Neuron (in vitro differentiated cells): ENCODE data around the gene LCE2B.
"Not testable (repeated sequence)": the region's sequence is repeated elsewhere in the genome, so short reads cannot be mapped to it uniquely, and the experiment has no call there.

Experiments
- H2AFZ ChIP-seq: one replicate; pipeline ENCODE4 v1.6.1; 2013; ENCODE audit warnings: low read depth, mild to moderate bottlenecking, inconsistent platforms, low read length, moderate library complexity
- H3K27me3 ChIP-seq: one replicate; pipeline ENCODE4 v1.6.1; 2013; ENCODE audit warnings: low read length; ENCODE audit not compliant: insufficient read depth
- H3K36me3 ChIP-seq: one replicate; pipeline ENCODE4 v1.6.1; 2013; ENCODE audit warnings: low read length; ENCODE audit not compliant: insufficient read depth
- H3K4me1 ChIP-seq: one replicate; pipeline ENCODE4 v1.6.1; 2013; ENCODE audit warnings: low read length; ENCODE audit not compliant: insufficient read depth
- H3K4me3 ChIP-seq: 2 replicates; pipeline ENCODE4 v1.5.1; 2013; ENCODE audit warnings: mild to moderate bottlenecking, low read length, moderate library complexity
- H3K9me3 ChIP-seq: one replicate; pipeline ENCODE4 v1.6.1; 2013; ENCODE audit warnings: low read length

Gene LCE2B, protein sequence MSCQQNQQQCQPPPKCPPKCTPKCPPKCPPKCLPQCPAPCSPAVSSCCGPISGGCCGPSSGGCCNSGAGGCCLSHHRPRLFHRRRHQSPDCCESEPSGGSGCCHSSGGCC

DNA sequence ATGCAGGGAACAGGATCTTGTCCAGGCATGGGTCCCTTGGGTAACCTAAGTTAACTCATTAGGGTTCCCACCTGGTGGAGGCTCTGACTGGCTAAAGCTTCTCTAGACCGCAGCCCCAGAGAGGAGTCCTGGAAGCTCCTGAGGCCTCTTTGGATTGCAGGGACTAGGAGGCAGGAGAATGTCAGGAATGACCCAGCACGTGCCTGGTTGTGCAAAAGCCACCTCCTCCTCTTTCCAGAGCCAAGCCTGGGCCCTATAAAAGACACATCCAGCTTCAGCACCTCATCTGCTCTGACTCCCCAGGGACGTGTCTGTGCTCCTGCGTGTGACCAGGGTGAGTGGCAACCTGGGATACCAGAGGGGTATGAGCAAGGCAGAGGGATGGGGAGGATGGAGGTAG is at the start of gene LCE2B:
Gene LCE2B (plus strand): TSS at position 301 of the 400 bp plus-strand sequence. CDS start 721 bp downstream, outside the sequence.
- H2AFZ ChIP-seq, H3K9me3 ChIP-seq, H3K36me3 ChIP-seq, H3K4me1 ChIP-seq, H3K27me3 ChIP-seq, H3K4me3 ChIP-seq: not testable (repeated sequence)

DNA sequence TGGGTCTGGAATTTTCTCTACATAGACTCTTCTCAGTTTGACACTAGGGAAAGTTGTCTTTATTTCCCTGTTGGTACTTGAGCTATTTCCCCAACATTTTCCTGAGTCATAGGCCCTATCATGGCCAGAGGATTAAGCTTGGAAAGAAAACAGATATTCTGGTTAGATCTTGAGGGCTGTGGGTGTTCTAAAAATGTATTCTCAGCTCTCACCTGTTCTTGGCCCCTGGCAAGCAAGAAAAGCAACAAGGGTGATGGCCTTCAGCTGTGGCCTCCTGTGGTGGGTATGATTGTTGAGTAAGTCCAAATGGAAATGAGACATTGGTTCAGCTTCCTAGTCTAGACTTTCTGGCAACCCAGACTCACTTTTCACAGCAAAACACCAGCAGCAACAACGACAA is 45.6 kb upstream of the LCE2B start:
- Histone ChIP-seq H3K36me3 (no peaks in the 10 kb centered on the region), H3K4me1 (no peaks in the 10 kb centered on the region), H3K27me3 (no peaks in the 10 kb centered on the region), H3K4me3 (no peak overlapping the region), H2AFZ (no peak overlapping the region), H3K9me3 (no peaks in the 10 kb centered on the region)

DNA sequence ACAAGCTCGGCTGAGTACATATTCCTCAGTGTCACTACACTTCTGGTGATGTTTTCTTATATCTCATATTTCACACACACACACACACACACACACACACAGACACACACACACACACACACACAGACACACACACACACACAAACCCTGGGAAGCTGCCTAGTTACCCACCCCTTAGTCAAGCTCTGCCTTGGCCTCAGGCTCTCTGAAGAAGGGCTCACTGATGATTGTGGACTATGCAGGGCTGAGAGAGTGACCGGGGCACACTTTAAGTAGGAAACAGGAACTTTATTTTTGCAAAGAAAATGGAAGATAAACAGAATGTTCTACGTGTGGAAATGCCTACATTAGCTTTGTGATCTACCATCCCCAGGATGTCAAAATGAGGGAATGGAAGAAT is 42.0 kb upstream of the LCE2B start:
- Histone ChIP-seq H3K4me3 (no peak overlapping the region), H3K4me1 (no peaks in the 10 kb centered on the region), H3K36me3 (no peaks in the 10 kb centered on the region), H3K27me3 (no peaks in the 10 kb centered on the region), H3K9me3 (no peaks in the 10 kb centered on the region), H2AFZ (no peak overlapping the region)

DNA sequence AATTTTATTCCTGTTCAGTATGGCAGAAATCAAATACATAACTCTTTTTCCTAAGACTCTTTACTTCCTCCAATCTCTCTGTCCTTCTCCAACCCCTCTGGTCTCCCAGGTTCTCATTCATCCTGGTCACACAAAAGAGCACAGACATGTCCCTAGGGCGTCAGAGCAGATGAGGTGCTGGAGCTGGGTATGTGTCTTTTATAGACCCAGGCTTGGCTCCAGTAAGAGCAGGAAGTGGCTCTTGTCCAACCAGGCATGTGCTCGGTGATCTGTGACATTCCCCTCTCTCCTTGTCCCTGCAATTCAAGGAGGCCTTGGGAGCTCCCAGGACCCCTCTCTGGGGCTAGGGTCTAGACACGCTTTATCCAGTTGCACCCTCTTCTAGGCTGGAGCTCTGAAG is 40.8 kb upstream of the LCE2B start:
- Histone ChIP-seq H3K27me3 (no peaks in the 10 kb centered on the region), H3K9me3 (no peaks in the 10 kb centered on the region), H3K4me3 (no peak overlapping the region), H2AFZ (no peak overlapping the region), H3K4me1 (no peaks in the 10 kb centered on the region), H3K36me3 (no peaks in the 10 kb centered on the region)

DNA sequence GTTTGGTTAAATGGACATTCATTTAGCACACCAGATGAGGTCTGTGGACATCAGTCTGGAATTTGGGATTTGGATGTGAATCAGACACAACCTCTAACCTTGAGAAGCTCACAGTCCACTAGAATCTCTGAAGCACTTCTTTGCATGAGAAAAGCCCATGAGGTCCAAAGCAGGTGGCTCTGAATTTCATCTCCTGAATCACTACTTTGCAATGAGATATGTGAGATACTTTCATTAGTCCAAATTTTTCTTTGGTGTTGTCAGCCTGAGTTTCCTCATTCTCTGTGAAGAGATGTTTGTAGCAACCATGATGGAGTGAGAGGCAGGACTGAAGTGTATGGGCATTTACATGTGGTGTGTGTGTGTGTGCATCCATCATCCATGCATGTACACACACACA is 39.3 kb upstream of the LCE2B start:
- Histone ChIP-seq H3K36me3 (no peaks in the 10 kb centered on the region), H3K9me3 (no peaks in the 10 kb centered on the region), H2AFZ (no peak overlapping the region), H3K27me3 (no peaks in the 10 kb centered on the region), H3K4me3 (no peak overlapping the region), H3K4me1 (no peaks in the 10 kb centered on the region)

DNA sequence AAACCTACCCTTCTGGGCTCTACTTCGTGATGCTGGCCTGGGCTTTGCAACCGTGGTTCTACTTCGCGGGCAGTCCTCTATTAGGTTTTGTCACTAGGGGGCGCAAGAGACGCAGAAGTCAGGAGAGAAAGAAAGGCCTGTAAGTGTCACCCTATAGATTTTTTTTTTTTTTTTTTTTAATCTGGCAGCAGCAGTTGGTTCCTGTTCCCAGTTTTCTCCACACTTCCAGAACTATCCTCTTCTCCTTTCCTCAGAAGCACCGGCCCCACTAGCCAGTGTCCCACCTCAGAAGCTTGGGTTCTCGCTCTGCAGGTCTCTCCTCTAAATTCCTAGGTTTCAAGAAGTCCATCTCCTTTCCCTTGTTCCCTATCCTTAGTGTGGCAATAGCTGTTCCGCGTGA is 31.8 kb upstream of the LCE2B start:
- no peaks in the 10 kb centered on the region for H3K36me3 ChIP-seq
- H3K4me1 ChIP-seq = no peaks in the 10 kb centered on the region
- no peaks in the 10 kb centered on the region for H3K27me3 ChIP-seq
- H3K9me3 ChIP-seq = no peaks in the 10 kb centered on the region
- no peak overlapping the region for H2AFZ ChIP-seq
- no peak overlapping the region for H3K4me3 ChIP-seq

DNA sequence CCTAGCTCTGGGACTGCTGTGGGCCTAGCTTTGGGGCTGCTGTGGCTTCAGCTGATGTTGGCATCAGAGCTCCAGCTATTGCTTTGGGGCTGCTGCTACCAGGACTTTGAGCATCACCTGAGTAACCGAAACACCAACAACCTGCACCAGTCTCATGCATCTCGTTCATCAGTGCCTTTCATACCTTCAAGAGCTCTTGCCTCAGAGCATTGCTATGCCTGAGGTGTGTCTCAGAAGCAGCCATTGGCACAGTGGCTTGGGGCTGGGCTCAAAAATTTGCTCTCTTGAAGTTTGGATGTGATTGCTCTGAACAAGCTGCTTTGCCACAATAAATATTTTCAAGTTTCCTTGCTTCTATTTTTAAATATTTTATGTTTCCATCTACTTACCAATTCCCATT is 29.5 kb upstream of the LCE2B start:
- peaks cover 2% of the 10 kb centered on the region for H3K27me3 ChIP-seq
- H3K9me3 ChIP-seq = no peaks in the 10 kb centered on the region
- no peaks in the 10 kb centered on the region for H3K4me1 ChIP-seq
- no peak overlapping the region for H3K4me3 ChIP-seq
- no peaks in the 10 kb centered on the region for H3K36me3 ChIP-seq
- H2AFZ ChIP-seq = no peak overlapping the region

DNA sequence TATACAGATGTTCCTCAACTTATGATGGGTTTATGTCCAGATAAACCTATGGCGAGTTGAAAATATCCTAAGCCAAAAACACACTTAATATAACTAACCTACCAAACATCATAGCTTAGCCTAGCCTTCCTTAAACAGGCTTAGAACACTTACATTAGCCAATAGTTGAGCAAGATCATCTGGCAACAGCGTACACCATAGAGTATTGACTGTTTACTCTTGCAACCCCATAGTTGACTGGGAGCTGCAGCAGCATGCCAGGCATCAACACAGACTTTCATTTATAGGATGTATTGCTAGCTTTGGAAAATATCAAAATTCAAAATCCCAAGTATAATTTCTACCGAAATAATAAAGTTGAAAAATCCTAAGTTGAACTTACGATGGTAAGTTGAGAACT is 28.2 kb upstream of the LCE2B start:
- Histone ChIP-seq H3K4me1 (no peaks in the 10 kb centered on the region), H3K27me3 (peaks cover 2% of the 10 kb centered on the region), H3K9me3 (no peaks in the 10 kb centered on the region), H3K36me3 (no peaks in the 10 kb centered on the region), H3K4me3 (no peak overlapping the region), H2AFZ (no peak overlapping the region)

DNA sequence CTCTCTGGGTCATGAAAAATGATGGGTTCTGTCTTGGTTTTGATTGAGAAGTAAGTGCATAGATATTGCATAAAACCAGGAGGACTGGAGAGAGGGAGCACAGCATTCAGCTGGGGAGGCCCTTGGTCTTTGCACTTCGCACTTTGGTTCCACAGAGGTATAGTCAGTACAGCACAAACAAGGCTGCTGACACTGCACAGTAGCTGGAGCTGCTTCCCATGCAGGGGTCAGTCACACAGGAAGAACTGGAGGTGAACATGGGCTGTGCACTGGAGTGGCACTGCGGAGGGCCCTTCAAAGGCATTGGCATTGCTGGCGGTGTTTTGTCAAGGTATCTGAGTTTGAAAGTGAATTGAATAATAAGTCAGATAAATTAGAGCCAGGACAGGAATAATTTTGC is 27.3 kb upstream of the LCE2B start:
- Histone ChIP-seq H3K4me3 (no peak overlapping the region), H3K27me3 (peaks cover 2% of the 10 kb centered on the region), H3K36me3 (no peaks in the 10 kb centered on the region), H3K4me1 (no peaks in the 10 kb centered on the region), H2AFZ (no peak overlapping the region), H3K9me3 (no peaks in the 10 kb centered on the region)

DNA sequence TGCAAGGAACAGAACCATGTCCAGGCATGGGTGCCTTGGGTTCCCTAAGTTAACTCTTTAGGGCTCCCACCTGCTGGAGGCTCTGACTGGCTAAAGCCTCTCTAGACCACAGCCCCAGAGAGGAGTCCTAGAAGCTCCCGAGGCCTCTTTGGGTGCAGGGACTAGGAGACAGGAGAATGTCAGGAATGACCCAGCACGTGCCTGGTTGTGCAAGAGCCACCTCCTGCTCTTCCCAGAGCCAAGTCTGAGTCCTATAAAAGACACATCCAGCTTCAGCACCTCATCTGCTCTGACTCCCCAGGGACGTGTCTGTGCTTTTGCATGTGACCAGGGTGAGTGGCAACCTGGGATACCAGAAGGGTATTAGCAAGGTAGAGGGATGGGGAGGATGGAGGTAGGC is 22.8 kb upstream of the LCE2B start, which contains the start of gene LCE2D:
Gene LCE2D (plus strand): TSS at position 283 of the 400 bp plus-strand sequence. CDS start 726 bp downstream, outside the sequence.
- Histone ChIP-seq H3K4me1 (no peaks in the 10 kb centered on the region), H3K27me3 (peaks cover 2% of the 10 kb centered on the region), H3K9me3 (no peaks in the 10 kb centered on the region), H3K4me3 (no peak within 1 kb of the TSS), H2AFZ (no peak within 1 kb of the TSS), H3K36me3 (no peaks in the 10 kb centered on the region)

DNA sequence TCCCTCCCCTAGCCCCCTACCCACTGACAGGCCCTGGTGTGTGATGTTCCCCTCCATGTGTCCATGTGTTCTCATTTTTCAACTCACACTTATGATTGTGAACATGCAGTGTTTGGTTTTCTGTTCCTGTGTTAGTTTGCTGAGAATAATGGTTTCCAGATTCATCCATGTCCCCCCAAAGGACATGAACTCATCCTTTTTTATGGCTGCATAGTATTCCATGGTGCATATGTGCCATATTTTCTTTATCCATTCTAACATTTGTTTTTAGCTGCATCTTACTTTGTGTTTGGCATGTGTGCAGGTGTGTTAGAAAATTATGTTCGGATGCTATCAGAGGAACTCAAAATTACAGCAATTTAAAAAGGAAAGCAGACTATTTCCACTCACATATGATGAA is 19.8 kb upstream of the LCE2B start:
- not testable (repeated sequence) for H3K27me3 ChIP-seq, H3K4me3 ChIP-seq, H3K9me3 ChIP-seq, H3K36me3 ChIP-seq, H3K4me1 ChIP-seq, H2AFZ ChIP-seq

DNA sequence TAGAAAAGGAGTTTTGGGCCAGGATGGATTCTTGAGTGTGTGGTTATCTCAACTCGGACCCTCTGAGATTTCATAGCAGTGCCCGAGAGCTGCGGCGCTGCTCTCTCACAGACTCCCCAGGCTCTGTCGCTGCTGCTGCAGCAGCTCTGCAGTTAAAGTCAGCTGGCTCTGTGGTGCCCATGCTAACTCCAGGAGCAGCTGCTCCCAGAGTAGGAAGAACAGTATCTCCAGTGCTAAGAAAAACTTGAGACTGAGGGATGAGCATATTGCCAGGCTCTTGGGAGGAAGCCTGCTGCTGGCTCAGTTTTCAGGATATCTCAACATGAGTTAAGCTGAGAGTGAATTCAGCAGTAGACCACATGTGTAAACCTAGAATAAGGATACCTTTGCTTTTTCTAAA is 18.3 kb upstream of the LCE2B start:
- Histone ChIP-seq H3K27me3 (no peaks in the 10 kb centered on the region), H3K4me3 (no peak overlapping the region), H3K4me1 (no peaks in the 10 kb centered on the region), H3K36me3 (no peaks in the 10 kb centered on the region), H3K9me3 (no peaks in the 10 kb centered on the region), H2AFZ (no peak overlapping the region)

DNA sequence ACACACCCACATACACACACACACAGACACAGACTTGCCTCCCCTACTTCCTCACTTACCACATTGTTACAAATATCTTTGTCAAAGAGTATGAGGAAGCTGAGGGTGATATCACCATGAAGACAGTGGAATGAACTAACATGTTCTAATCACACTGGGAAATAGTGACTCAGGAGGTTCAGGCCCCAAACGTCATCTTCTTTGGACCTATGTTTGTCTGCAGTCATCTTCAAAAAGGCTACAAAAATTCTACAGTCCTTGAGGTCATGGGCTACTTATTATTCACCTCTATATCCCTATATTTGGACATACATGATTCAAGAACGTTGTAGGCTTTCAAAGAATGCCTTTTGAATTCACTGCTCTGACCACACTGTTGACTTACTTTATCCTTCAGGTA is 12.9 kb upstream of the LCE2B start:
- Histone ChIP-seq H3K9me3 (no peaks in the 10 kb centered on the region), H3K27me3 (peaks cover 8% of the 10 kb centered on the region), H2AFZ (no peak overlapping the region), H3K4me1 (no peaks in the 10 kb centered on the region), H3K4me3 (no peak overlapping the region), H3K36me3 (no peaks in the 10 kb centered on the region)

DNA sequence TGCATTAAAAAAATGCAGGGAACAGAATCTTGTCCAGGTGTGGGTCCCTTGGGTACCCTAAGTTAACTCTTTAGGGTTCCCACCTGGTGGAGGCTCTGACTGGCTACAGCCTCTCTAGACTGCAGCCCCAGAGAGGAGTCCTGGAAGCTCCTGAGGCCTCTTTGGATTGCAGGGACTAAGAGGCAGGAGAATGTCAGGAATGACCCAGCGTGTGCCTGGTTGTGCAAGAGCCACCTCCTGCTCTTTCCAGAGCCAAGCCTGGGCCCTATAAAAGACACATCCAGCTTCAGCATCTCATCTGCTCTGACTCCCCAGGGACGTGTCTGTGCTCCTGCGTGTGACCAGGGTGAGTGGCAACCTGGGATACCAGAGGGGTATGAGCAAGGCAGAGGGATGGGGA is 10.9 kb upstream of the LCE2B start, which contains the start of gene LCE2C:
Gene LCE2C (plus strand): TSS at position 297 of the 400 bp plus-strand sequence. CDS start 737 bp downstream, outside the sequence.
- H3K4me1 ChIP-seq, H3K9me3 ChIP-seq, H2AFZ ChIP-seq, H3K4me3 ChIP-seq, H3K36me3 ChIP-seq: not testable (repeated sequence)
- peaks cover 10% of the 10 kb centered on the region for H3K27me3 ChIP-seq
